GM12878 (cell line): ENCODE measurements around the gene CNKSR3. TPM values are rescaled to one million over a fixed set of nuclear protein-coding genes. Genes with fewer than 3 reads are reported as not detected.

Experiments
- ATAC-seq: fragments of 200-7000 bp; cut with Tn5 transposase; 3 replicates; pipeline ENCODE4 v1.9.1; 2020; ENCODE audit warnings: mild to moderate bottlenecking, moderate library complexity
- BruUV-seq: library from RNA; stranded (reverse); fragments of 400-500 nt; replicated peaks from 2 replicates; lab custom pipeline; 2021; lab: Mats Ljungman, UMichigan
- CTCF ChIA-PET: fragments of 300-600 bp; sonication (Branson Sonifier 250); formaldehyde crosslinking; extraction: SDS; loops from one replicate; lab custom pipeline; 2021; ENCODE audit warnings: inconsistent platforms; lab: Yijun Ruan, JAX
- POLR2A ChIA-PET: fragments of 350-600 bp; formaldehyde crosslinking; extraction: SDS; loops from one replicate; lab custom pipeline; 2021; ENCODE audit warnings: inconsistent platforms; lab: Charles Lee
- RAD21 ChIA-PET: fragments of 300-600 bp; sonication (Branson Sonifier 250); formaldehyde crosslinking; loops from one replicate; lab custom pipeline; 2023; ENCODE audit warnings: antibody characterized with exemption; ENCODE audit not compliant: unreplicated experiment; lab: Charles Lee
- SMC1A ChIA-PET: fragments of 300-600 bp; sonication (Branson Sonifier 250); formaldehyde crosslinking; loops from one replicate; lab custom pipeline; 2023; ENCODE audit not compliant: unreplicated experiment, uncharacterized antibody; lab: Charles Lee
- DNase-seq: peaks from one replicate; pipeline ENCODE4 v3.0.0-alpha.2; 2011; ENCODE audit warnings: low read depth, low spot score
- FAIRE-seq: peaks from 3 replicates; lab custom pipeline; 2011; peaks lifted over from hg19 to GRCh38; lab: Jason Lieb, UNC
- H2AFZ ChIP-seq: 2 replicates; pipeline ENCODE4 v1.6.0; 2011; ENCODE audit warnings: low read depth, low read length, control low read depth; ENCODE audit not compliant: control insufficient read depth
- H3K27ac ChIP-seq: 2 replicates; pipeline ENCODE4 v1.5.1; 2011; ENCODE audit warnings: control low read depth; ENCODE audit not compliant: control insufficient read depth, insufficient read depth
- H3K27me3 ChIP-seq, 2 experiments: replicated peaks in 1 of 2; 2 replicates each; pipeline versions ENCODE4 v1.6.0 to v1.6.1; 2011; ENCODE audit warnings: low read length in 1 of 2; ENCODE audit not compliant: control insufficient read depth in 2 of 2, insufficient read depth in 2 of 2
- H3K36me3 ChIP-seq, 2 experiments: 2 replicates each; pipeline ENCODE4 v1.5.1; 2011; ENCODE audit warnings: low read length in 1 of 2; ENCODE audit not compliant: control insufficient read depth in 2 of 2, insufficient read depth in 2 of 2
- H3K4me1 ChIP-seq: 2 replicates; pipeline ENCODE4 v1.6.1; 2011; ENCODE audit warnings: mild to moderate bottlenecking, low read length, moderate library complexity, mixed read lengths; ENCODE audit not compliant: control insufficient read depth, insufficient read depth
- H3K4me2 ChIP-seq: 2 replicates; pipeline ENCODE4 v1.6.0; 2011; ENCODE audit warnings: control low read depth; ENCODE audit not compliant: control insufficient read depth, insufficient read depth
- H3K4me3 ChIP-seq: fragments of 200-600 bp; sonication (generic); 2 replicates; pipeline ENCODE4 v1.5.1; 2016
- H3K79me2 ChIP-seq: 2 replicates; pipeline ENCODE4 v1.6.0; 2011; ENCODE audit warnings: low read length; ENCODE audit not compliant: control insufficient read depth, insufficient read depth
- H3K9ac ChIP-seq: 2 replicates; pipeline ENCODE4 v1.8.0; 2011; ENCODE audit warnings: low read length, control low read depth, mixed read lengths; ENCODE audit not compliant: control insufficient read depth, insufficient read depth
- H3K9me3 ChIP-seq: replicated peaks from 3 replicates; pipeline ENCODE4 v1.5.1; 2011; ENCODE audit warnings: mild to moderate bottlenecking, low read length; ENCODE audit not compliant: control insufficient read depth, insufficient read depth
- H4K20me1 ChIP-seq: 2 replicates; pipeline ENCODE4 v1.6.0; 2011; ENCODE audit not compliant: control insufficient read depth, insufficient read depth
- HDAC6 ChIP-seq: fragments of 200-600 bp; sonication (generic); IDR thresholded peaks from one replicate; pipeline ENCODE4 v1.8.0; 2017; ENCODE audit warnings: antibody characterized with exemption; ENCODE audit not compliant: unreplicated experiment
- KLF5 ChIP-seq: fragments of 450-650 bp; IDR thresholded peaks from 2 replicates; pipeline ENCODE4 v1.6.1; 2014; ENCODE audit warnings: mild to moderate bottlenecking; ENCODE audit not compliant: partially characterized antibody
- SPI1 ChIP-seq: IDR thresholded peaks from 2 replicates; pipeline ENCODE4 v1.6.1; 2011; ENCODE audit warnings: low read depth, mild to moderate bottlenecking, low read length, moderate library complexity, borderline replicate concordance; ENCODE audit not compliant: insufficient read depth
- WGBS: methylation state at CpG from one replicate; pipeline ENCODE4 v1.1.6; 2016; ENCODE audit warnings: low lambda C conversion rate; ENCODE audit not compliant: insufficient replicate concordance, insufficient coverage; ENCODE audit errors: missing lambda C conversion rate; 5-methylcytosine and 5-hydroxymethylcytosine counted together
- in situ Hi-C: fragments of 300-500 bp; cut with MboI; formaldehyde crosslinking; loops from 9 replicates; pipeline ENCODE4 v1.14.3; 2018; ENCODE audit warnings: mixed read lengths
- intact Hi-C: fragments of 100-400 bp; cut with micrococcal nuclease; formaldehyde crosslinking; loops from one replicate; pipeline ENCODE4 v1.14.2; 2022; ENCODE audit not compliant: unreplicated experiment
- polyA plus RNA-seq, 11 experiments: library from polyadenylated mRNA; depleted of rRNA in 4 of 11; unstranded in 6 of 11; stranded (reverse) in 5 of 11; fragments of >200 nt; fragmentation: Nextera tagmentation in 4 of 11; fragmentation: Illumina TruSeq in 1 of 11; extraction: Ambion mirVana in 4 of 11; extraction: Trizol in 1 of 11; gene quantifications; 1 replicate in 1 of 11; 2 replicates in 10 of 11; pipeline versions ENCODE4 v1.2.1 to v1.2.3, GENCODE V29; 2011 to 2016; ENCODE audit warnings: inconsistent platforms in 2 of 11, missing spikeins in 2 of 11, low read depth in 1 of 11
- total RNA-seq, 4 experiments: library from RNA; depleted of rRNA in 3 of 4; stranded (reverse); fragments of >200 nt in 3 of 4; fragmentation: Illumina TruSeq in 1 of 4; extraction: Trizol in 1 of 4; gene quantifications; 2 replicates each; pipeline versions ENCODE4 v1.2.1 to v1.2.3, GENCODE V29; 2013 to 2021

Gene CNKSR3
- total and polyA plus RNA-seq, 10 of the 15 experiments (the other 5 are each of a cell fraction or from before 2014, with no cell fraction given), result under 0.01 to 0.48 (median 0.12) TPM; not detected in 2

DNA sequence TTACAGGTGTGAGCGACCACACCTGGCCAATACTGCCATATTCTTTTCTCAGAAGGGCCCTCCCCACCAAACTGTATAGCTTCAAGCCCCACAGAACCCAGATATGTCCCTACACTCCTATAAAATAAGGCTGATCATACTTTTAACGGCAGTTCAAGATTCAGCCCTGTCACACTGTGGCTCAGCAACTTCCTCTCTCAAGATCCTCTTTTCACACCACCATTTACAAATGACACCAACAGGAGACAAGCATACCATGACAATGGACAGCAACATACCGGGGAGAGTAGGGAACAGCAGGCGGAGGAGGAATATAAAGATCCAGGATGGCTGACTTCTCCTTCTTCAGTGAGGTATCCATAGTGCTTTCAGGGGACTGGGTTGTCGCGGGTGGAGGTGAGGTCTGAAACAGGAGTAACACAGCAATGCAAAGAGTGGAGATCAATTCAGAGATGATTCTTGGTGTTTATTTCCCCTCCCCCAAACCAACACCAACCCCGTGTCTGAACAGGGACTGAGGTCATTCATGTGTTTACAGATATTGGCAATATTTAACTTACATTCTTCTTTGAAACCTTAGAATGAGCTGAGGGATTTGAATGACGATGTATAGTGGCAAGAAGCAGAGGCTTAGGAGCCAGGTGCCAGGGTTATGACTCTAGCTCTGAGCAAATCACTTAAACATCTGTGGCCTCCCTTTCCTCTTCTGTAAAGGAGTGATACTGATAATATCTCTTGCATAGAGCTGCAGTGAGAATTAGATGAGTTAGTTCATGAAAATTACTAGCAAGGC lies 96.3 kb downstream of the CNKSR3 start:
- Histone ChIP-seq H3K9ac (no peak overlapping the region), H3K27ac (no peak overlapping the region), H3K9me3 (no peaks in the 10 kb centered on the region; the same call in 2 of the 3 replicates), H3K79me2 (no peaks in the 10 kb centered on the region), H4K20me1 (no peaks in the 10 kb centered on the region), H3K4me3 (no peak overlapping the region), H2AFZ (no peak overlapping the region), H3K4me2 (no peak overlapping the region), H3K27me3 (no peaks in the 10 kb centered on the region; a peak in 2 of 4 replicates), H3K4me1 (no peaks in the 10 kb centered on the region), H3K36me3 (no peaks in the 10 kb centered on the region)
- ChIA-PET RAD21 (no interaction called here), SMC1A (no interaction called here), POLR2A (no interaction called here), CTCF (no interaction called here)
- intact Hi-C loops (no loop called here), in situ Hi-C loops (no loop called here)
- FAIRE-seq, result no peak
- ATAC-seq, result peak; percentile 42
- BruUV-seq, result no TSS peak
- TF ChIP-seq SPI1 (peak; percentile 18; the same call in 1 of the 2 replicates), HDAC6 (no peak)
- no peak for DNase-seq
- WGBS, result 49% methylated on average over 8 of the region's 8 CpGs

DNA sequence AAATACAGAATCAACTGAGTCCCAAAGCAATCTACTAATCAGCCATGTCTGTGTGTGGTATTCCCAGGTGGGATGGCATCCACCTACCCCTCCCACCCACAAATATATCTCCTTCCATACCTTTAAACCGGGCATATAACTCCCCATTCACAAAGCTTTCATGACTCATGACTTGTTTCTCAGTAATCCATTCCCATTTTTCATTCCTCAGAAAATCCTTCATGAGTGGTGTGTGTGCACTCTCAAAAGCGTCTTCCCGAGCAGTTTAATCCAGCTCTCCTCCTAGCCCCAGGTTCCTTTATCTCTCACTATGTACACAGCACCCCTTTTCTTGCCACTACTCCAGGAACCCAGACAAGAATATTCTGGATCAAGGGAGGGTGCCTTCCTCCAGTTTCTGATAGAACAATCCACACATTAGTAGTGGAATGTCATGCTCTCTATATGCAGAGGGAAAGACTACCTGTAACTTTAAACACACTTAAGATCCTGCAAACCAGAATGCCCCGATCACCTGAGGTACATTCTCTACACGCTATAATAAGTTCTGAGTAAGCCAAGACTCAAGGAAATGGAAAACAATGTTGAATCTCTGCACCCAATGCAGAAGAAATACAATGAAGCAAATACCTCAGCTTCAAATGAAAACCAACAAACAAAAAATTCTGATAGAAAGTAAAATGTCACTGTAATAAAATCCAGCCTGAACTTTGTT lies 98.2 kb downstream of the CNKSR3 start:
- in situ Hi-C loops, result no loop called here
- Histone ChIP-seq H3K9ac (no peak overlapping the region), H3K4me2 (no peak overlapping the region), H2AFZ (no peak overlapping the region), H3K79me2 (no peaks in the 10 kb centered on the region), H3K27ac (no peak overlapping the region), H3K4me1 (no peaks in the 10 kb centered on the region), H3K27me3 (no peaks in the 10 kb centered on the region; a peak in 2 of 4 replicates), H3K36me3 (no peaks in the 10 kb centered on the region), H3K4me3 (no peak overlapping the region), H3K9me3 (no peaks in the 10 kb centered on the region; the same call in 2 of the 3 replicates), H4K20me1 (no peaks in the 10 kb centered on the region)
- ChIA-PET CTCF (no interaction called here), POLR2A (interaction anchor here (0.6 kb wide), 1 partner anchor 337 kb away, joined by 7 read pairs; no protein-coding TSS in a partner anchor), SMC1A (interaction anchor here (1.0 kb wide), 1 partner anchor 13 kb away, joined by 3 read pairs; no protein-coding TSS in a partner anchor), RAD21 (no interaction called here)
- ATAC-seq, result no peak
- FAIRE-seq, result no peak
- intact Hi-C loops, result no loop called here
- no peak for DNase-seq
- no TSS peak for BruUV-seq
- WGBS, result 34% methylated on average over 5 of the region's 5 CpGs
- TF ChIP-seq KLF5, result no peak
